WTC11 (cell line): ENCODE results near the gene FMO5. TPM values are rescaled to one million over a fixed set of nuclear protein-coding genes. Genes with fewer than 3 reads are reported as not detected.
"Not testable (repeated sequence)": the region's sequence is repeated elsewhere in the genome, so short reads cannot be mapped to it uniquely, and the experiment has no call there.

Source experiments
- ATAC-seq: fragments of 200-7000 bp; cut with Tn5 transposase; 2 replicates; pipeline ENCODE4 v1.10.0; 2021; ENCODE audit warnings: mild to moderate bottlenecking, moderate library complexity
- CTCF ChIA-PET: fragments of 300-600 bp; sonication (Branson Sonifier 250); formaldehyde crosslinking; loops from one replicate; lab custom pipeline; 2021; ENCODE audit warnings: antibody characterized with exemption; lab: Charles Lee
- POLR2A ChIA-PET: fragments of 350-600 bp; sonication (Branson Sonifier 250); formaldehyde crosslinking; loops from one replicate; lab custom pipeline; 2021; ENCODE audit warnings: antibody characterized with exemption; lab: Charles Lee
- DNase-seq: peaks from one replicate; pipeline ENCODE4 v3.0.0; 2021; ENCODE audit warnings: low spot score
- H3K27ac Mint-ChIP-seq: 2 replicates; pipeline ENCODE4 v1.8.0; 2021; ENCODE audit warnings: mixed read lengths
- H3K27me3 Mint-ChIP-seq: 2 replicates; pipeline ENCODE4 v1.8.0; 2021; ENCODE audit warnings: low read depth, mild to moderate bottlenecking, moderate library complexity, mixed read lengths
- H3K36me3 Mint-ChIP-seq: 2 replicates; pipeline ENCODE4 v1.8.0; 2021; ENCODE audit warnings: mixed read lengths
- H3K4me1 Mint-ChIP-seq: 2 replicates; pipeline ENCODE4 v1.8.0; 2022; ENCODE audit warnings: mixed read lengths
- H3K4me3 Mint-ChIP-seq: 2 replicates; pipeline ENCODE4 v1.8.0; 2021; ENCODE audit warnings: mild to moderate bottlenecking, moderate library complexity, mixed read lengths
- H3K9me3 Mint-ChIP-seq: 2 replicates; pipeline ENCODE4 v1.8.0; 2021; ENCODE audit warnings: mixed read lengths
- CREM ChIP-seq: sonication (generic); formaldehyde crosslinking; IDR thresholded peaks from 2 replicates; pipeline ENCODE4 v1.8.1; 2022; ENCODE audit warnings: mild to moderate bottlenecking, missing genetic modification reagents, moderate library complexity
- FOXJ3 ChIP-seq: sonication (generic); formaldehyde crosslinking; IDR thresholded peaks from 2 replicates; pipeline ENCODE4 v1.9.0; 2021; ENCODE audit warnings: missing genetic modification reagents, mild to moderate bottlenecking, borderline replicate concordance
- FOXP4 ChIP-seq: sonication (generic); formaldehyde crosslinking; IDR thresholded peaks from 2 replicates; pipeline ENCODE4 v1.8.0; 2022; ENCODE audit warnings: mild to moderate bottlenecking, missing genetic modification reagents
- GRHL2 ChIP-seq: fragments of 250-450 bp; sonication (Bioruptor Pico); IDR thresholded peaks from 2 replicates; pipeline ENCODE4 v1.8.0; 2022; ENCODE audit warnings: mild to moderate bottlenecking, moderate library complexity; ENCODE audit not compliant: insufficient replicate concordance, severe bottlenecking
- HMGA2 ChIP-seq: fragments of 250-450 bp; sonication (Bioruptor Pico); IDR thresholded peaks from 2 replicates; pipeline ENCODE4 v1.4.0; 2021; ENCODE audit warnings: mild to moderate bottlenecking, moderate library complexity
- MLX ChIP-seq: sonication (generic); formaldehyde crosslinking; IDR thresholded peaks from 2 replicates; pipeline ENCODE4 v1.8.1; 2023; ENCODE audit warnings: mild to moderate bottlenecking, missing genetic modification reagents, moderate library complexity
- MYBL2 ChIP-seq: sonication (generic); formaldehyde crosslinking; IDR thresholded peaks from 2 replicates; pipeline ENCODE4 v1.8.1; 2023; ENCODE audit warnings: mild to moderate bottlenecking, moderate library complexity, missing genetic modification reagents
- NFE2L1 ChIP-seq: sonication (generic); formaldehyde crosslinking; IDR thresholded peaks from 2 replicates; pipeline ENCODE4 v1.8.1; 2023; ENCODE audit warnings: missing genetic modification reagents
- NR1H2 ChIP-seq: sonication (generic); formaldehyde crosslinking; IDR thresholded peaks from 2 replicates; pipeline ENCODE4 v1.9.0; 2021; ENCODE audit warnings: mild to moderate bottlenecking, moderate library complexity, missing genetic modification reagents
- SMAD3 ChIP-seq: sonication (generic); formaldehyde crosslinking; IDR thresholded peaks from 2 replicates; pipeline ENCODE4 v1.8.0; 2022; ENCODE audit warnings: missing genetic modification reagents, mild to moderate bottlenecking, borderline replicate concordance
- ZMAT4 ChIP-seq: fragments of 250-450 bp; sonication (Bioruptor Pico); IDR thresholded peaks from 2 replicates; pipeline ENCODE4 v1.9.0; 2021; ENCODE audit warnings: mild to moderate bottlenecking
- ZNF416 ChIP-seq: fragments of 250-450 bp; sonication (Bioruptor Pico); IDR thresholded peaks from 2 replicates; pipeline ENCODE4 v1.9.0; 2021; ENCODE audit warnings: mild to moderate bottlenecking, inconsistent platforms
- total RNA-seq: library from RNA; stranded (reverse); gene quantifications from 3 replicates; pipeline ENCODE4 v1.2.3, GENCODE V29; 2021

Gene FMO5
- total RNA-seq, 1 experiment from 2014 or later: 3.3 TPM

- CTCF ChIA-PET: interaction anchor here (0.9 to 1.7 kb wide), 2 partner anchors 52 to 63 kb away, joined by 3 to 5 read pairs; no protein-coding TSS in a partner anchor
- H3K9me3 Mint-ChIP-seq: peaks cover 26% of the 10 kb centered on the region
- no peak for DNase-seq
- H3K4me3 Mint-ChIP-seq: no peak overlapping the region
- peaks cover 20% of the 10 kb centered on the region for H3K36me3 Mint-ChIP-seq
- no peak for TF ChIP-seq FOXP4 (CRISPR knock-in tag)
- TF ChIP-seq ZNF416 (CRISPR knock-in tag): no peak
- ATAC-seq: no peak
- H3K27me3 Mint-ChIP-seq: peaks cover 4% of the 10 kb centered on the region
- H3K27ac Mint-ChIP-seq: no peak overlapping the region
- POLR2A ChIA-PET: no interaction called here
- H3K4me1 Mint-ChIP-seq: peaks cover 34% of the 10 kb centered on the region
Observed at GRCh38 chr1:147236448-147236847, 11.3 kb upstream of the FMO5 start.

GRCh38 chr1:147235822-147236221 lies 10.7 kb upstream of the FMO5 start:
- Mint-ChIP-seq H3K27me3 (peaks cover 10% of the 10 kb centered on the region), H3K27ac (no peak overlapping the region), H3K36me3 (peaks cover 27% of the 10 kb centered on the region), H3K4me1 (peaks cover 28% of the 10 kb centered on the region), H3K4me3 (no peak overlapping the region), H3K9me3 (peaks cover 32% of the 10 kb centered on the region)
- CTCF ChIA-PET: interaction anchor here (0.9 kb wide), 1 partner anchor 51 kb away, joined by 3 read pairs; no protein-coding TSS in a partner anchor
- TF ChIP-seq FOXJ3 (CRISPR knock-in tag): no peak
- TF ChIP-seq NFE2L1 (CRISPR knock-in tag): no peak
- TF ChIP-seq HMGA2 (CRISPR knock-in tag): no peak
- TF ChIP-seq MYBL2 (CRISPR knock-in tag): no peak
- no peak for TF ChIP-seq NR1H2 (CRISPR knock-in tag)
- TF ChIP-seq MLX (CRISPR knock-in tag): no peak
- no peak for TF ChIP-seq GRHL2 (CRISPR knock-in tag)
- TF ChIP-seq ZMAT4: no peak
- TF ChIP-seq SMAD3 (CRISPR knock-in tag): no peak
- no peak for TF ChIP-seq CREM (CRISPR knock-in tag)
- DNase-seq (no peak), ATAC-seq (no peak)
- POLR2A ChIA-PET: no interaction called here

DNA sequence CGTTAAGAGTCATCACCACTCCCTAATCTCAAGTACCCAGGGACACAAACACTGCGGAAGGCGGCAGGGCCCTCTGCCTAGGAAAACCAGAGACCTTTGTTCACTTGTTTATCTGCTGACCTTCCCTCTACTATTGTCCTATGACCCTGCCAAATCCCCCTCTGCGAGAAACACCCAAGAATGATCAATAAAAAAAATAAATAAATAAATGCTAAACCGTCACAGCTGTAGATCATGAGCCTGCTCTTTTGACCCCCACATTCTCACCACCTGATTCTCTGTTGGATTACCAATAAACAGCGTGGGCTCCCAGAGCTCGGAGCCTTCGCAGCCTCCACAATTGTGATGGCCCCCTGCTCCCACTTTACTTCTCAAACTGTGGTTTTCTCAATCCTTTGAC lies 8.8 kb upstream of the FMO5 start:
- peaks cover 12% of the 10 kb centered on the region for H3K27me3 Mint-ChIP-seq
- H3K4me3 Mint-ChIP-seq: not testable (repeated sequence)

GRCh38 chr1:147231032-147231431 lies 5.9 kb upstream of the FMO5 start:
- POLR2A ChIA-PET, H3K4me1 Mint-ChIP-seq, H3K4me3 Mint-ChIP-seq, CTCF ChIA-PET, ATAC-seq, H3K27ac Mint-ChIP-seq, DNase-seq: not testable (repeated sequence)
- Mint-ChIP-seq H3K36me3 (peaks cover 24% of the 10 kb centered on the region), H3K9me3 (peaks cover 30% of the 10 kb centered on the region), H3K27me3 (peaks cover 12% of the 10 kb centered on the region)

More for the DNA sequence above, 8.8 kb upstream of the FMO5 start:
- CTCF ChIA-PET, H3K27ac Mint-ChIP-seq, POLR2A ChIA-PET, ATAC-seq, H3K4me1 Mint-ChIP-seq, DNase-seq: not testable (repeated sequence)
- Mint-ChIP-seq H3K9me3 (peaks cover 35% of the 10 kb centered on the region), H3K36me3 (peaks cover 28% of the 10 kb centered on the region)
